HUDEP-2 (cell line): ENCODE data around the gene CDON.

Experiments used
- DNase-seq, 76 experiments: peaks; one replicate each; lab custom pipeline; 2025; ENCODE audit not compliant: unreplicated experiment in 76 of 76; lab: John Stamatoyannopoulos, UW

The CDON gene

GRCh38 chr11:125959931-125960330 lies 102.7 kb downstream of the CDON start:
- DNase-seq, result no peak

GRCh38 chr11:125959511-125959910 lies 103.2 kb downstream of the CDON start:
- no peak for DNase-seq

- DNase-seq, result no peak
Measured at GRCh38 chr11:125958872-125959400, 103.7 kb downstream of the CDON start.

GRCh38 chr11:125957618-125958332 lies 104.9 kb downstream of the CDON start:
- DNase-seq, result no peak

- DNase-seq, result no peak
Measured at GRCh38 chr11:125956391-125957134, 106.1 kb downstream of the CDON start.

- DNase-seq, result no peak
Measured at GRCh38 chr11:125955856-125956255, 106.8 kb downstream of the CDON start.

- DNase-seq, result no peak
Measured at GRCh38 chr11:125954945-125955640, 107.6 kb downstream of the CDON start.

- DNase-seq, result no peak
Measured at GRCh38 chr11:125954123-125954944, 108.3 kb downstream of the CDON start.

- DNase-seq, result no peak
Measured at GRCh38 chr11:125953401-125953935, 109.2 kb downstream of the CDON start.

- no peak for DNase-seq
Measured at GRCh38 chr11:125952973-125953372, 109.7 kb downstream of the CDON start.

GRCh38 chr11:125952559-125952958 lies 110.1 kb downstream of the CDON start:
- DNase-seq, result no peak

GRCh38 chr11:125951731-125952130 lies 110.9 kb downstream of the CDON start:
- no peak for DNase-seq

- DNase-seq, result no peak
Measured at GRCh38 chr11:125950696-125951651, 111.7 kb downstream of the CDON start.

GRCh38 chr11:125950178-125950490 lies 112.5 kb downstream of the CDON start:
- DNase-seq, result no peak

- no peak for DNase-seq
Measured at GRCh38 chr11:125949271-125950177, 113.1 kb downstream of the CDON start.

- no peak for DNase-seq
Measured at GRCh38 chr11:125948278-125949051, 114.2 kb downstream of the CDON start.

GRCh38 chr11:125947419-125948277 lies 115.0 kb downstream of the CDON start:
- no peak for DNase-seq
